HepG2 (cell line): ENCODE results near the gene CCDC148. TPM values are rescaled to one million over a fixed set of nuclear protein-coding genes. Genes with fewer than 3 reads are reported as not detected.

Experiments used
- AGO2 ChIP-seq: fragments of 200-400 bp; formaldehyde crosslinking; optimal IDR thresholded peaks from 2 replicates; pipeline ENCODE3; 2017; ENCODE audit warnings: mild to moderate bottlenecking, low read depth, low read length, moderate library complexity
- ATM ChIP-seq: fragments of 450-650 bp; IDR thresholded peaks from 2 replicates; pipeline ENCODE4 v1.7.1; 2017; ENCODE audit warnings: mild to moderate bottlenecking, borderline replicate concordance
- CEBPB ChIP-seq: IDR thresholded peaks from 2 replicates; pipeline ENCODE4 v1.6.1; 2011; ENCODE audit warnings: low read depth, low read length, improper control_type of control experiment, borderline replicate concordance
- CREB1 ChIP-seq, 2 experiments: fragments of 450-650 bp in 1 of 2; IDR thresholded peaks; 2 replicates each; pipeline ENCODE4 v1.6.1; 2016 to 2017; ENCODE audit warnings: control low read depth in 1 of 2, mild to moderate bottlenecking in 1 of 2, missing compliant biosample characterization in 1 of 2, missing genetic modification characterization in 1 of 2
- ERF ChIP-seq: IDR thresholded peaks from 2 replicates; pipeline ENCODE4 v1.6.1; 2018; ENCODE audit warnings: missing biosample characterization, missing genetic modification reagents
- GABPB1 ChIP-seq: IDR thresholded peaks from 2 replicates; pipeline ENCODE4 v1.6.1; 2016; ENCODE audit warnings: mild to moderate bottlenecking, missing genetic modification reagents, moderate library complexity, missing compliant biosample characterization
- MEIS1 ChIP-seq: sonication (generic); formaldehyde crosslinking; IDR thresholded peaks from 2 replicates; pipeline ENCODE4 v1.9.0; 2021; ENCODE audit warnings: mild to moderate bottlenecking, missing genetic modification reagents, moderate library complexity, borderline replicate concordance
- NONO ChIP-seq, 2 experiments: fragments of 450-650 bp in 1 of 2; sonication (generic) in 1 of 2; formaldehyde crosslinking in 1 of 2; IDR thresholded peaks in 1 of 2; conservative IDR thresholded peaks in 1 of 2; 2 replicates each; pipeline versions ENCODE4 v1.6.1 to v1.8.0; 2017 to 2022; ENCODE audit warnings: mild to moderate bottlenecking in 1 of 2, missing genetic modification reagents in 1 of 2, moderate library complexity in 1 of 2
- NR3C1 ChIP-seq: sonication (generic); formaldehyde crosslinking; IDR thresholded peaks from 2 replicates; pipeline ENCODE4 v1.4.0; 2020; ENCODE audit warnings: missing genetic modification reagents
- SAP130 ChIP-seq: IDR thresholded peaks from 2 replicates; pipeline ENCODE4 v1.6.1; 2016; ENCODE audit warnings: low read depth
- SYNCRIP ChIP-seq: fragments of 200-400 bp; formaldehyde crosslinking; IDR thresholded peaks from 2 replicates; pipeline ENCODE4 v1.6.1; 2018; ENCODE audit warnings: mild to moderate bottlenecking, low read depth, low read length; ENCODE audit not compliant: insufficient read depth
- ZFP41 ChIP-seq: sonication (generic); formaldehyde crosslinking; IDR thresholded peaks from 2 replicates; pipeline ENCODE4 v1.4.0; 2020; ENCODE audit warnings: mild to moderate bottlenecking, missing genetic modification reagents, borderline replicate concordance
- ZMYM4 ChIP-seq: sonication (generic); formaldehyde crosslinking; IDR thresholded peaks from 2 replicates; pipeline ENCODE4 v1.8.1; 2023; ENCODE audit warnings: mild to moderate bottlenecking, missing genetic modification reagents
- ZNF329 ChIP-seq: sonication (generic); formaldehyde crosslinking; IDR thresholded peaks from 2 replicates; pipeline ENCODE4 v1.9.0; 2021; ENCODE audit warnings: low read depth, mild to moderate bottlenecking, missing genetic modification reagents
- ZNF674 ChIP-seq: sonication (generic); formaldehyde crosslinking; IDR thresholded peaks from 2 replicates; pipeline ENCODE4 v1.5.0; 2020; ENCODE audit warnings: low read depth, mild to moderate bottlenecking, missing genetic modification reagents
- ZNF703 ChIP-seq: sonication (generic); formaldehyde crosslinking; IDR thresholded peaks from 2 replicates; pipeline ENCODE4 v1.5.1; 2020; ENCODE audit warnings: missing genetic modification reagents, mild to moderate bottlenecking, moderate library complexity, borderline replicate concordance
- ZNF749 ChIP-seq: sonication (generic); formaldehyde crosslinking; IDR thresholded peaks from 2 replicates; pipeline ENCODE4 v1.8.0; 2022; ENCODE audit warnings: mild to moderate bottlenecking, missing genetic modification reagents, moderate library complexity, borderline replicate concordance
- polyA plus RNA-seq, 8 experiments: library from polyadenylated mRNA; depleted of rRNA in 3 of 8; stranded (reverse) in 7 of 8; unstranded in 1 of 8; fragments of >200 nt; fragmentation: Illumina TruSeq in 4 of 8; extraction: Trizol in 4 of 8; gene quantifications; 2 replicates each; pipeline versions ENCODE4 v1.2.1 to v1.2.3, GENCODE V29; 2011 to 2016; ENCODE audit warnings: low read depth in 4 of 8, missing spikeins in 1 of 8, mixed read lengths in 1 of 8; ENCODE audit not compliant: insufficient read depth in 1 of 8
- total RNA-seq, 5 experiments: library from RNA; depleted of rRNA; stranded (reverse); fragments of >200 nt; fragmentation: Illumina TruSeq; extraction: Trizol; gene quantifications; 2 replicates each; pipeline ENCODE4 v1.2.3, GENCODE V29; 2016; ENCODE audit warnings: low read depth in 1 of 5
- TF ChIP-seq, protein P1 (sequence below): sonication (generic); formaldehyde crosslinking; IDR thresholded peaks from 2 replicates; pipeline ENCODE4 v1.4.0; 2020; ENCODE audit warnings: mild to moderate bottlenecking, missing genetic modification reagents
- TF ChIP-seq, protein P2 (sequence below): sonication (generic); formaldehyde crosslinking; IDR thresholded peaks from 2 replicates; pipeline ENCODE4 v1.5.1; 2020; ENCODE audit warnings: mild to moderate bottlenecking, moderate library complexity, missing genetic modification reagents
- TF ChIP-seq, protein P3 (sequence below): sonication (generic); formaldehyde crosslinking; IDR thresholded peaks from 2 replicates; pipeline ENCODE4 v1.8.0; 2022; ENCODE audit warnings: mild to moderate bottlenecking, missing genetic modification reagents, moderate library complexity
- TF ChIP-seq, protein P4 (sequence below): sonication (generic); formaldehyde crosslinking; IDR thresholded peaks from 2 replicates; pipeline ENCODE4 v1.8.1; 2022; ENCODE audit warnings: low read depth, mild to moderate bottlenecking, missing genetic modification reagents
- TF ChIP-seq, protein P5 (sequence below), 2 experiments: fragments of 450-650 bp in 1 of 2; sonication (generic) in 1 of 2; formaldehyde crosslinking; IDR thresholded peaks; 2 replicates each; pipeline versions ENCODE4 v1.5.0 to v1.8.0; 2020 to 2022; ENCODE audit warnings: mild to moderate bottlenecking in 1 of 2, missing genetic modification reagents in 1 of 2

CCDC148 gene
- total and polyA plus RNA-seq, 2 of the 13 experiments (the other 11 are each of a cell fraction or from before 2014, with no cell fraction given) = 0.30 to 0.49 TPM

DNA sequence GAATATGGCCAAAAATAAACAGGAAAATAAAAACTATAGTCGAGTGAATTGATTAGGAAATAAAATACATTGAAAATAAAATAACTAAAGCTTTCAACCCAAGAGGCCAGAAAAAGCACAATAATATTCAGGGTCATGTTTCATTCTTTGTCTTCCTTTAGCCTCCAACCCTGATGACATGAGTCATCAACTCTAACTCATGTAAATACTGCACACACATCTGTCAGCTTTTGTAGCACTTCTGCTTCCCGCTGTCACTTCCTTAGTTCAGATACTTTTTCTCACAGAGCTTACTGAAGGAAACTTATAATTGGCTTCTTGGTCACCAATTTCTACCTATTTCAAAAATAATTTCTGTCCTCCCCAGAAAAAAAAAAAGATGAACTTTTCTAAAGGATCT is 242.1 kb downstream of the CCDC148 start (continued):
- TF ChIP-seq, protein P1, sequence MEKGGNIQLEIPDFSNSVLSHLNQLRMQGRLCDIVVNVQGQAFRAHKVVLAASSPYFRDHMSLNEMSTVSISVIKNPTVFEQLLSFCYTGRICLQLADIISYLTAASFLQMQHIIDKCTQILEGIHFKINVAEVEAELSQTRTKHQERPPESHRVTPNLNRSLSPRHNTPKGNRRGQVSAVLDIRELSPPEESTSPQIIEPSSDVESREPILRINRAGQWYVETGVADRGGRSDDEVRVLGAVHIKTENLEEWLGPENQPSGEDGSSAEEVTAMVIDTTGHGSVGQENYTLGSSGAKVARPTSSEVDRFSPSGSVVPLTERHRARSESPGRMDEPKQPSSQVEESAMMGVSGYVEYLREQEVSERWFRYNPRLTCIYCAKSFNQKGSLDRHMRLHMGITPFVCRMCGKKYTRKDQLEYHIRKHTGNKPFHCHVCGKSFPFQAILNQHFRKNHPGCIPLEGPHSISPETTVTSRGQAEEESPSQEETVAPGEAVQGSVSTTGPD (CRISPR knock-in tag) = no peak
- no peak for TF ChIP-seq GABPB1 (CRISPR knock-in tag)
- no peak for TF ChIP-seq ZMYM4 (CRISPR knock-in tag)
- no peak for TF ChIP-seq ATM
- no peak for TF ChIP-seq ZNF703 (CRISPR knock-in tag)
- TF ChIP-seq ZNF329 (CRISPR knock-in tag) = no peak
- TF ChIP-seq CEBPB = no peak
- TF ChIP-seq NONO (IDR thresholded peaks at IDR 0.05) = no peak
- TF ChIP-seq NONO (CRISPR knock-in tag; conservative IDR thresholded peaks at IDR 0.05) = no peak
- TF ChIP-seq NR3C1 (CRISPR knock-in tag) = no peak
- TF ChIP-seq, protein P2, sequence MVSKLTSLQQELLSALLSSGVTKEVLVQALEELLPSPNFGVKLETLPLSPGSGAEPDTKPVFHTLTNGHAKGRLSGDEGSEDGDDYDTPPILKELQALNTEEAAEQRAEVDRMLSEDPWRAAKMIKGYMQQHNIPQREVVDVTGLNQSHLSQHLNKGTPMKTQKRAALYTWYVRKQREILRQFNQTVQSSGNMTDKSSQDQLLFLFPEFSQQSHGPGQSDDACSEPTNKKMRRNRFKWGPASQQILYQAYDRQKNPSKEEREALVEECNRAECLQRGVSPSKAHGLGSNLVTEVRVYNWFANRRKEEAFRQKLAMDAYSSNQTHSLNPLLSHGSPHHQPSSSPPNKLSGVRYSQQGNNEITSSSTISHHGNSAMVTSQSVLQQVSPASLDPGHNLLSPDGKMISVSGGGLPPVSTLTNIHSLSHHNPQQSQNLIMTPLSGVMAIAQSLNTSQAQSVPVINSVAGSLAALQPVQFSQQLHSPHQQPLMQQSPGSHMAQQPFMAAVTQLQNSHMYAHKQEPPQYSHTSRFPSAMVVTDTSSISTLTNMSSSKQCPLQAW (CRISPR knock-in tag) = no peak
- TF ChIP-seq ZNF749 = no peak
- no peak for TF ChIP-seq AGO2
- TF ChIP-seq SAP130 = peak; percentile 83
- TF ChIP-seq ZFP41 (CRISPR knock-in tag) = no peak
- TF ChIP-seq CREB1 (IDR thresholded peaks at IDR 0.05) = peak; percentile 55
- TF ChIP-seq CREB1 (CRISPR knock-in tag; IDR thresholded peaks at IDR 0.05) = peak; percentile 30; the same call in 1 of the 2 replicates
- TF ChIP-seq, protein P3, sequence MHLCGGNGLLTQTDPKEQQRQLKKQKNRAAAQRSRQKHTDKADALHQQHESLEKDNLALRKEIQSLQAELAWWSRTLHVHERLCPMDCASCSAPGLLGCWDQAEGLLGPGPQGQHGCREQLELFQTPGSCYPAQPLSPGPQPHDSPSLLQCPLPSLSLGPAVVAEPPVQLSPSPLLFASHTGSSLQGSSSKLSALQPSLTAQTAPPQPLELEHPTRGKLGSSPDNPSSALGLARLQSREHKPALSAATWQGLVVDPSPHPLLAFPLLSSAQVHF (CRISPR knock-in tag) = no peak
- no peak for TF ChIP-seq SYNCRIP
- peak; percentile 55; the same call in 1 of the 2 replicates for TF ChIP-seq ERF
- TF ChIP-seq, protein P4, sequence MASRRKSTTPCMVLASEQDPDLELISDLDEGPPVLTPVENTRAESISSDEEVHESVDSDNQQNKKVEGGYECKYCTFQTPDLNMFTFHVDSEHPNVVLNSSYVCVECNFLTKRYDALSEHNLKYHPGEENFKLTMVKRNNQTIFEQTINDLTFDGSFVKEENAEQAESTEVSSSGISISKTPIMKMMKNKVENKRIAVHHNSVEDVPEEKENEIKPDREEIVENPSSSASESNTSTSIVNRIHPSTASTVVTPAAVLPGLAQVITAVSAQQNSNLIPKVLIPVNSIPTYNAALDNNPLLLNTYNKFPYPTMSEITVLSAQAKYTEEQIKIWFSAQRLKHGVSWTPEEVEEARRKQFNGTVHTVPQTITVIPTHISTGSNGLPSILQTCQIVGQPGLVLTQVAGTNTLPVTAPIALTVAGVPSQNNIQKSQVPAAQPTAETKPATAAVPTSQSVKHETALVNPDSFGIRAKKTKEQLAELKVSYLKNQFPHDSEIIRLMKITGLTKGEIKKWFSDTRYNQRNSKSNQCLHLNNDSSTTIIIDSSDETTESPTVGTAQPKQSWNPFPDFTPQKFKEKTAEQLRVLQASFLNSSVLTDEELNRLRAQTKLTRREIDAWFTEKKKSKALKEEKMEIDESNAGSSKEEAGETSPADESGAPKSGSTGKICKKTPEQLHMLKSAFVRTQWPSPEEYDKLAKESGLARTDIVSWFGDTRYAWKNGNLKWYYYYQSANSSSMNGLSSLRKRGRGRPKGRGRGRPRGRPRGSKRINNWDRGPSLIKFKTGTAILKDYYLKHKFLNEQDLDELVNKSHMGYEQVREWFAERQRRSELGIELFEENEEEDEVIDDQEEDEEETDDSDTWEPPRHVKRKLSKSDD (CRISPR knock-in tag) = no peak
- TF ChIP-seq ZNF674 (CRISPR knock-in tag) = no peak
- no peak for TF ChIP-seq MEIS1 (CRISPR knock-in tag)
- TF ChIP-seq, protein P5, sequence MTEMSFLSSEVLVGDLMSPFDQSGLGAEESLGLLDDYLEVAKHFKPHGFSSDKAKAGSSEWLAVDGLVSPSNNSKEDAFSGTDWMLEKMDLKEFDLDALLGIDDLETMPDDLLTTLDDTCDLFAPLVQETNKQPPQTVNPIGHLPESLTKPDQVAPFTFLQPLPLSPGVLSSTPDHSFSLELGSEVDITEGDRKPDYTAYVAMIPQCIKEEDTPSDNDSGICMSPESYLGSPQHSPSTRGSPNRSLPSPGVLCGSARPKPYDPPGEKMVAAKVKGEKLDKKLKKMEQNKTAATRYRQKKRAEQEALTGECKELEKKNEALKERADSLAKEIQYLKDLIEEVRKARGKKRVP (CRISPR knock-in tag; IDR thresholded peaks at IDR 0.05) = 0 out of 4 replicates have a peak, but pooled peaks of 1 of the 2 experiments have one; percentile 44
